ENCODE data around the gene GPR158.

Gene GPR158

GRCh38 chr10:25457552-25457951, 282.8 kb downstream of the GPR158 start:
- in situ Hi-C loops (cut with HindIII; ENCODE audit: low pct_ligation_motif_present, low pct_unique_long_range_greater_than_20kb, low sequenced_read_pairs): no loop called here

DNA sequence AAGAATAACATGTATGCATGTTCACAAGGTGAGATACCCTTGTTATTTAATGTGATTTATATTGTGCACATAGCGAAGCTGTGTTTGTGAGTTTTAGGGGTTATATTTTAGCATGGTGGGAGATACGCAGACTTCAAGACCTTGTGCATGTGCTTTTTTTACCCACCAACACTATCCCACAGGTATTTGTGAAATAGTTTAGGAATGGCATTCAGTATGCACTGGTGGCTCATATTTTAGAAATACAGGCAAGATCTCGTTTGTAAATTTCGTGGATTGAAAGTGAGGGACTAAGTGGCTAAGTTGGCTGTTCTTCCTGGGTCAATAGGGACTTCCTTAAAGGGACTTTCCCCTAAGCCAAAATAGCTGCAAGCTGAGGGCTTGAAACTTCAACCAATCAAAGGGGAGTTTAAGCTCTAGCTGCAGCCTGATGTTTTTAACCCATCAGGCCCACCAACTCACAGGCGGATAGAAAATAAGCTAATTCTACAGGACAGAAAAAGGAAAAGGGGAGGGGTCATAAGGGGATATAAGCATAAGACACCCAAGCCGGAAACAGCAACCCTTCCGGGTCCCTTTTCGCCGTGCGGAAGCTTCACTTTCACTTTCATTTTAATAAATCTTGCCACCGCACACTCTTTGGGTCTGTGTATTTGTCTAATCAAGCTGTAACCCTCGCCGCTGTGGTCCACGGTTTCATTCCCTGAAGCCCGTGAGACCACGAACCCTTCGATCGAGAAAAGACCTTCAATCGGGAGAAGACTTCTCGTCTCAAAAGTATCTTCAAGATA, 291.0 kb downstream of the GPR158 start:
- DNase-seq: no peak
- in situ Hi-C loops (cut with HindIII; ENCODE audit: low pct_ligation_motif_present, low pct_unique_long_range_greater_than_20kb, low sequenced_read_pairs): no loop called here

More at GRCh38 chr10:25457552-25457951, 282.8 kb downstream of the GPR158 start:
- no peak for DNase-seq

DNA sequence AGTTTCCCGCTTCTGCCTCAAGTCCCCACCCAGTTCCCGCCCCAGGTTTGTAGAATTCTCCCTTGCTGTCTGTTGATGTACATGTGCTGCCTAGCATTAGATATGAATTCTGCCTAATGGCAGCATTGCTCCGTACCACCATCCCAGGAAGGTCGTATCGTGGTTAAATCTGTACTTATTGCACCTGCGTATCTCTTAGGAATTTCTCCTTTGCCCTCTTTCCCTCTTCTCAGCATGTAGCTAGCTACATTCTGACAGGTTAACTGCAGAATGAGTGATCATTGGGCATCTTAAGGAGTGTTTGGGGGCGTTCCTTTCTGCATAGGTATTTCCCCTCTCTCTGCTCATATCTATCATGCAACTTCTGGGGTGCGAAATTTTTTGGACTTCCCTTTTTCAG, 293.1 kb downstream of the GPR158 start:
- DNase-seq: no peak
- in situ Hi-C loops (cut with HindIII; ENCODE audit: low pct_ligation_motif_present, low pct_unique_long_range_greater_than_20kb, low sequenced_read_pairs): no loop called here

DNA sequence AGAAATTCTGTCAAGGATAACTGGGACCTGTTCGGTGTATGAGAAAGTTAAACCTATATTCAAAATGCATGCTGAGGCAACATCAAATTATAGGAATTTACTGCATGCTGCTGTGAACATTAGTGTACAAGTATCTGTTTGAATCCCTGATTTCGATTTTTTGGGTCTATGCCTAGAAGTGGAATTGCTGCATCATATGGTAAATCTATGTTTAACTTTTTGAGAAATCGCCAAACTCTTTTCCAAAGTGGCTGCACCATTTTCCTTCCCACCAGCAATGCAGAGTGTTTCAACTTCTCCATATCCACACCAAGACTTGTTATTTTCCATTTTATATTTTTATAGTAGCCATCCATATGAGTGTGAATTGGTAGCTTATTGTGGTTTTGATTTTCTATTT, 306.7 kb downstream of the GPR158 start:
- no peak for DNase-seq
- in situ Hi-C loops (cut with HindIII; ENCODE audit: low pct_ligation_motif_present, low pct_unique_long_range_greater_than_20kb, low sequenced_read_pairs): no loop called here

- in situ Hi-C loops (cut with HindIII; ENCODE audit: low pct_ligation_motif_present, low pct_unique_long_range_greater_than_20kb, low sequenced_read_pairs): no loop called here
These were observed 309.2 kb downstream of the GPR158 start for GRCh38 chr10:25483999-25484398.

GRCh38 chr10:25487266-25487665, 312.5 kb downstream of the GPR158 start:
- no peak for DNase-seq
- in situ Hi-C loops (cut with HindIII; ENCODE audit: low pct_ligation_motif_present, low pct_unique_long_range_greater_than_20kb, low sequenced_read_pairs): no loop called here

More at GRCh38 chr10:25483999-25484398, 309.2 kb downstream of the GPR158 start:
- no peak for DNase-seq

DNA sequence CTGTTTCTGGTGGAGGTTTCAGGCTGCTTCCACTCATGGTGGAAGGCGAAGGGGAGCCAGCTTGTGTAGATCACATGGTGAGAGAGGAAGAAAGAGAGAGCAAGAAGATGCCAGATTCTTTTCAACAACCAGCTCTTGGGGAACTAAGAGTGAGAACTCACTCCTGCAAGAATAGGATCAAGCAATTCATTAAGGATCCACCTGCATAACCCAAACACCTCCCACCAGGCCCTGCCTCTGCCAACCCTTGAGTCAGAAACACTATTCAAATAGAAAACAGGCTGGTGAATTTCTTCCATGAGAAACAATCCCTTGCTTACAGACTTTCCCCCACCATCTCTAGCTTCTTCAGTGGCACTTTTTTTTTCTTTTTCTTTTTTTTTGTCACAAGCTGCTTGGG, 317.2 kb downstream of the GPR158 start:
- in situ Hi-C loops (cut with HindIII; ENCODE audit: low pct_ligation_motif_present, low pct_unique_long_range_greater_than_20kb, low sequenced_read_pairs): no loop called here
- DNase-seq: no peak

DNA sequence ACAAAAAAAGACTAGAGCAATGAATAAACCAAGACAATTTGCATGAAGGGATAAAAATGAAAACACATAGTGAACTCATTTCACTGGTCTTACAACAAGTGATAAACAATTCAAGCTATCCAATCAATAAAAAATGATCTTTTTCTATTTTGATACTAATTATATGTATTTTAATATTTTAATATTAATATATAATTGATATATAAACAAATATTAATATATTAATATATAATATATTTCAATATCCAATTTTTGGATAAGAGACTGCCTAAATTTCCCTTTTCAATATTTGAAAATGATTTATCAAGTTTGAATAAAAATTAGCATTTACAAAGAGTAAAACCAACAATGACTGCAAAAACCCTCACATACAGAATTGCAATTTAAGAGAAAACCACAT, 317.9 kb downstream of the GPR158 start:
- no peak for DNase-seq
- in situ Hi-C loops (cut with HindIII; ENCODE audit: low pct_ligation_motif_present, low pct_unique_long_range_greater_than_20kb, low sequenced_read_pairs): no loop called here

DNA sequence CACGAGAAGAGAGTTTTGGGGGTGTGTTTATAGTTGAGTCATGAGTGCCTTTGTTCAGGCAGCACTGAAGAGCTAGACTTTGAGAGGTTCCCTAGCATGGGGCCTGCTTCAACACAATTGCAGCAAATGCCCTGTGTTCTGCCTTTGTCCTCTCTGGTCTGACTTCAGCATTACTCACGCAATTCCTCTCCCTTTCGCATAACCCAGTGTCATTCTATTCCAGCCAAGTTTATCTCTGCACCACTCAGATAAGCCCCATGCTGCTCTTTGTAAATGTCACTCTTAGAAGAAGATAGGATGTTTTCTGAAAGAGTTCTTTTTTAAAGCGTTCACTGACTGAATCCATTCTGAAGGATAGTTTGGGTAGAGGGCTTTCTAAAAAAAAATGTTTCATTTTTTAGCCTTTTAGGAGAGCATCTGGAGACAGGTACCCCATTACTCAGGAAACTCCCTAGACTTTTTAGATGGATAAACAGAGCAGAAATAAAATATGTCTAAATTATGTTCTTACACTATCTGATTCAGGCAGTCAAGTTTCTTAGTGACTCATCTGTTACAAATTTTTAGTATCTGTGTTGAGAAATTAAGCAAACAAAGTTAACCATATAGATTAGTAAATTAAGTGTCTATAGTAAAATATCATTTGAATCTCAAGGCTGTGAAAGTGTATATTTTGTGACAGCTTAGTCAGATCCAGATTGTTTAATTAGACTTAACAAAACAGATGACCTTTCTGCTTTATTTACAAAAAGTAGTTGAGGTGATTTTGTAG, 318.5 kb downstream of the GPR158 start:
- DNase-seq: no peak
- in situ Hi-C loops (cut with HindIII; ENCODE audit: low pct_ligation_motif_present, low pct_unique_long_range_greater_than_20kb, low sequenced_read_pairs): no loop called here

DNA sequence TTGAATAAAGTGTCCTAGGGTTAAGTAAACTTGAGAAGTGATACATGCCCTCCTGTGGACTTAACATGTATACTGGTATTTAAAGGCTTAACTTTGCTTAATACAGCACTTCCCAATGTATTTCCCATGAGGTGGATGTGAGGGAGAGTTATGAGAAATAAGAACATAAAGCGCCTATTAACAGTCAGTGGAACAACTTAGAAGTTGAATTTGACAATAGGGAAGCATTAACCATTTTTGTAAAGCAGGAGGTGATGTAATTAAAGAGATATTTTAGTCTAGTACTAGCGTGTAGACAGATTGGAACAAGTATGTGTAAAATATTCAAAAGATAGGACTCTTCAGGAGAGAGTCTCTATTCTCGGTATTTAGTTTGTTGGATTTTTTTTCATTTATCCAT, 322.4 kb downstream of the GPR158 start:
- in situ Hi-C loops (cut with HindIII; ENCODE audit: low pct_ligation_motif_present, low pct_unique_long_range_greater_than_20kb, low sequenced_read_pairs): no loop called here
- no peak for DNase-seq

GRCh38 chr10:25498645-25499044, 323.8 kb downstream of the GPR158 start:
- DNase-seq: no peak
- in situ Hi-C loops (cut with HindIII; ENCODE audit: low pct_ligation_motif_present, low pct_unique_long_range_greater_than_20kb, low sequenced_read_pairs): no loop called here

DNA sequence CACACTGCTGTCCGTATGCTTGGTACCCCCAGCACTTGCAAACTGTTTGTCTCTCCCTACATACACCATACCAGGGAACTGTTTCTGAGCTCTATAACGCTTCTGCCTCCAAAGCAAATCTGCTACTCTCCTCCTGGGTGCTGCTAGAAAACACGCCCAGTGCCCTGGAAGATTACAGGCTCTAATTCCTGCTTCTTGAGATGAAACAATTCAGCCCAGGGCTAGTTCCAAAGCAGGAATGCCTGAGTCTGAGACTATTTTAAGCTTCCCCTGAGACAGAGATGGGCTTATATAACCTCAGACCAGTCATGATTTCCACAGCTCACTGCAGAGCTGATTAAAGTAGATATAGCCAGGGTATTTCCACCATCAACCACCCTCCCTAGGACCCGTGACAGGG, 327.1 kb downstream of the GPR158 start:
- in situ Hi-C loops (cut with HindIII; ENCODE audit: low pct_ligation_motif_present, low pct_unique_long_range_greater_than_20kb, low sequenced_read_pairs): no loop called here
- DNase-seq: no peak

GRCh38 chr10:25502453-25502852, 327.7 kb downstream of the GPR158 start:
- DNase-seq: no peak
- in situ Hi-C loops (cut with HindIII; ENCODE audit: low pct_ligation_motif_present, low pct_unique_long_range_greater_than_20kb, low sequenced_read_pairs): no loop called here

GRCh38 chr10:25504306-25504705, 329.5 kb downstream of the GPR158 start:
- DNase-seq: no peak
- in situ Hi-C loops (cut with HindIII; ENCODE audit: low pct_ligation_motif_present, low pct_unique_long_range_greater_than_20kb, low sequenced_read_pairs): no loop called here

- in situ Hi-C loops (cut with HindIII; ENCODE audit: low pct_ligation_motif_present, low pct_unique_long_range_greater_than_20kb, low sequenced_read_pairs): no loop called here
- DNase-seq: no peak
These were observed 330.0 kb downstream of the GPR158 start for GRCh38 chr10:25504838-25505237.

GRCh38 chr10:25505466-25505865, 330.7 kb downstream of the GPR158 start:
- in situ Hi-C loops (cut with HindIII; ENCODE audit: low pct_ligation_motif_present, low pct_unique_long_range_greater_than_20kb, low sequenced_read_pairs): no loop called here
- DNase-seq: no peak

DNA sequence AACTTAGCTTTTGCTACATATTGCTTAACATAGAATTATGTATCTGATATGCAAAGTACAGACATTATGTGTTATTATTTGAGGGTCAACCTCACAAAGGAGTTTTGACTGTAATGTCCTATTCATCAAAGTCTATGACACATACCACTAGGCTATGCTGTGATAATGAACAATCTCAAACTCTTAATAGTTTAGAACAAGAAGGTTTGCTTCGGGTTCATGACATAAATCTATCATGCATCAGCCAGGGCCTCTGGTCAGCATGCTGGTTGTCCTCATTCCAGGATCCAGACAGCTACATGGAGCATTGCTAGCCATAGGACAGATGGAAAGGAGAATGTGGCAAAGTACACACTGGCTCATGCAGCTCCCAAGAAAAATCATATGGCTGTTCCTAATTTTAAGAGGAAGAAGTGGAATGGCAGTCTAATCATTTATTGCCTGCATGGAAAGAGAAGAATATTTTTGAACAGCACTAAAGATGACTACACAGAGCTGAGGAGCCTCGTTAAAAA, 332.1 kb downstream of the GPR158 start:
- in situ Hi-C loops (cut with HindIII; ENCODE audit: low pct_ligation_motif_present, low pct_unique_long_range_greater_than_20kb, low sequenced_read_pairs): no loop called here
- no peak for DNase-seq

GRCh38 chr10:25508112-25508815, 333.5 kb downstream of the GPR158 start:
- in situ Hi-C loops (cut with HindIII; ENCODE audit: low pct_ligation_motif_present, low pct_unique_long_range_greater_than_20kb, low sequenced_read_pairs): no loop called here
- DNase-seq: no peak

DNA sequence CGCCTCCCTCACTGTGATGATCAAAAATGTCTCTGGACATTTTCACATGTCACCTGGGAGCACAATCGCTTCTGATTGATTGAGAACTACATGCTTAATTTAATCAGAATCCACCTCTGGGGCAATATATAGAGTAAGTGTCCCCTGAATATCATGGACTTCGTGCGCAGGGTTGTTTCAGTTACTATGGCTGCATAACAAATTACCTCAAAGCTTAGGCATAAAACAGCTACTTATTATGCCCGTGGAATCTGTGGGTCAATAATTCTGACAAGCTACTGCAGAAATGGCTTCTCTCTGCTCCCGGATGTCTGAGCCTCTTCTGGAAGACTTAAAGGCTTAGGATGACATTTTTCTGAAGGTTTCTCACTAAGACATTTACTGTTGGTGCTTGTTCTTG, 334.4 kb downstream of the GPR158 start:
- DNase-seq: no peak
- in situ Hi-C loops (cut with HindIII; ENCODE audit: low pct_ligation_motif_present, low pct_unique_long_range_greater_than_20kb, low sequenced_read_pairs): no loop called here
